ENCODE results near the gene STOX2. TPM values are rescaled to one million over a fixed set of nuclear protein-coding genes. Genes with fewer than 3 reads are reported as not detected.

The STOX2 gene
- total RNA-seq, 1 donor from 2014 or later: 9.4 TPM

- intact Hi-C loops (cut with DNase I): no loop called here
- no peak for DNase-seq (ENCODE audit: low spot score)
Measured at GRCh38 chr4:184056877-184057276, 151.8 kb downstream of the STOX2 start.

- intact Hi-C loops (cut with DNase I): no loop called here
- no peak for DNase-seq (ENCODE audit: low spot score)
Measured at GRCh38 chr4:184058026-184058425, 152.9 kb downstream of the STOX2 start.

- no peak for DNase-seq (ENCODE audit: low spot score)
- intact Hi-C loops (cut with DNase I): no loop called here
Measured at GRCh38 chr4:184059099-184059498, 154.0 kb downstream of the STOX2 start.

- intact Hi-C loops (cut with DNase I): no loop called here
- DNase-seq (ENCODE audit: low spot score): no peak
Measured at GRCh38 chr4:184061582-184061981, 156.5 kb downstream of the STOX2 start.

GRCh38 chr4:184062769-184063168 is 157.7 kb downstream of the STOX2 start:
- DNase-seq (ENCODE audit: low spot score): no peak
- intact Hi-C loops (cut with DNase I): no loop called here

- intact Hi-C loops (cut with DNase I): no loop called here
- DNase-seq (ENCODE audit: low spot score): no peak
Measured at GRCh38 chr4:184064877-184065276, 159.8 kb downstream of the STOX2 start.

GRCh38 chr4:184066584-184067300 is 161.6 kb downstream of the STOX2 start:
- DNase-seq (ENCODE audit: low spot score): no peak
- intact Hi-C loops (cut with DNase I): no loop called here

GRCh38 chr4:184067931-184068554 is 162.9 kb downstream of the STOX2 start:
- intact Hi-C loops (cut with DNase I): no loop called here
- no peak for DNase-seq (ENCODE audit: low spot score)

Other genes with a start within 250 kb of the STOX2 start
- 17.5 TPM for gene RWDD4, start 246.1 kb upstream of the STOX2 start, total RNA-seq
- gene TRAPPC11, start 246.0 kb upstream of the STOX2 start, total RNA-seq: 21.3 TPM

Data from cardiac septum (tissue), 1 donor.